Stimulated activated CD8-positive, alpha-beta memory T cell treated with anti-CD3 and anti-CD28 coated beads, Interleukin-7, amount 100 ng/mL, for 24 hours (primary cell): Measurements from ENCODE around the gene SLC6A7.

ENCODE experiments used
- DNase-seq: peaks from one replicate; pipeline ENCODE4 v3.0.0-alpha.2; 2020; ENCODE audit warnings: low read depth

The SLC6A7 gene

GRCh38 chr5:150173161-150173560, 16.7 kb upstream of the SLC6A7 start:
- DNase-seq = no peak

- DNase-seq = no peak
Observed at GRCh38 chr5:150174285-150174684, 15.6 kb upstream of the SLC6A7 start.

- no peak for DNase-seq
Observed at GRCh38 chr5:150175076-150175475, 14.8 kb upstream of the SLC6A7 start.

GRCh38 chr5:150175536-150175935, 14.3 kb upstream of the SLC6A7 start:
- no peak for DNase-seq

GRCh38 chr5:150176745-150177477, 13.0 kb upstream of the SLC6A7 start:
- DNase-seq = no peak

- DNase-seq = no peak
Observed at GRCh38 chr5:150177721-150178120, 12.1 kb upstream of the SLC6A7 start.

- DNase-seq = no peak
Observed at GRCh38 chr5:150178262-150178661, 11.6 kb upstream of the SLC6A7 start.

GRCh38 chr5:150179019-150179620, 10.7 kb upstream of the SLC6A7 start:
- no peak for DNase-seq

- DNase-seq = no peak
Observed at GRCh38 chr5:150180241-150181026, 9.4 kb upstream of the SLC6A7 start.

- DNase-seq = no peak
Observed at GRCh38 chr5:150181027-150181426, 8.8 kb upstream of the SLC6A7 start.

- no peak for DNase-seq
Observed at GRCh38 chr5:150181766-150182545, 7.9 kb upstream of the SLC6A7 start.

- DNase-seq = no peak
Observed at GRCh38 chr5:150182774-150183173, 7.1 kb upstream of the SLC6A7 start.

- DNase-seq = no peak
Observed at GRCh38 chr5:150183436-150183835, 6.4 kb upstream of the SLC6A7 start.

GRCh38 chr5:150184006-150184405, 5.9 kb upstream of the SLC6A7 start:
- no peak for DNase-seq

GRCh38 chr5:150184990-150185912, 4.6 kb upstream of the SLC6A7 start:
- no peak for DNase-seq

GRCh38 chr5:150186137-150186536, 3.7 kb upstream of the SLC6A7 start:
- DNase-seq = no peak

- DNase-seq = no peak
Observed at GRCh38 chr5:150186897-150187296, 3.0 kb upstream of the SLC6A7 start.

- DNase-seq = no peak
Observed at GRCh38 chr5:150188146-150188842, 1.6 kb upstream of the SLC6A7 start.

GRCh38 chr5:150189326-150189725, 536 bp upstream of the SLC6A7 start:
- DNase-seq = no peak

- DNase-seq = no peak
Observed at GRCh38 chr5:150190503-150190979, 679 bp downstream of the SLC6A7 start.
